Gastrocnemius medialis (tissue), 4 donors: ENCODE measurements around the gene LFNG. TPM values are rescaled to one million over a fixed set of nuclear protein-coding genes. Genes with fewer than 3 reads are reported as not detected.

Source experiments
- ATAC-seq, 2 donors: fragments of 150-250 bp; one replicate each; pipeline ENCODE4 v1.9.1; 2016
- DNase-seq, 2 donors: peaks; one replicate each; pipeline ENCODE4 v3.0.0-alpha.2; 2019
- H3K27ac ChIP-seq, 4 donors: fragments of 200-600 bp; sonication (generic); 1 replicate in 1 of 4; 2 replicates in 3 of 4; pipeline ENCODE4 v1.5.1; 2016 to 2018; ENCODE audit warnings: mild to moderate bottlenecking in 2 of 4, moderate library complexity in 1 of 4
- H3K27me3 ChIP-seq, 3 donors: fragments of 200-600 bp; sonication (generic) in 2 of 3; 1 replicate in 1 of 3; 2 replicates in 2 of 3; pipeline versions ENCODE4 v1.5.1 to v1.6.0; 2016 to 2019; ENCODE audit warnings: mild to moderate bottlenecking in 1 of 3, moderate library complexity in 1 of 3
- H3K36me3 ChIP-seq, 2 donors: fragments of 200-600 bp; sonication (generic) in 1 of 2; one replicate each; pipeline ENCODE4 v1.5.1; 2017 to 2018
- H3K4me1 ChIP-seq, 2 donors: fragments of 200-600 bp; sonication (generic) in 1 of 2; one replicate each; pipeline ENCODE4 v1.5.1; 2016 to 2017; ENCODE audit warnings: mild to moderate bottlenecking in 2 of 2
- H3K4me3 ChIP-seq, 4 donors: fragments of 200-600 bp; sonication (generic) in 3 of 4; 1 replicate in 1 of 4; 2 replicates in 3 of 4; pipeline ENCODE4 v1.5.1; 2016 to 2019; ENCODE audit warnings: mild to moderate bottlenecking in 2 of 4
- H3K9me3 ChIP-seq, 3 donors: fragments of 200-600 bp; sonication (generic) in 2 of 3; 1 replicate in 1 of 3; 2 replicates in 2 of 3; pipeline ENCODE4 v1.5.1; 2016 to 2019
- POLR2A ChIP-seq, 2 donors: fragments of 450-650 bp; IDR thresholded peaks; one replicate each; pipeline ENCODE4 v1.6.1; 2017; ENCODE audit warnings: antibody characterized with exemption in 2 of 2, mild to moderate bottlenecking in 2 of 2, moderate library complexity in 2 of 2
- in situ Hi-C, 4 donors: fragments of 200-750 bp; cut with MboI; loops; one replicate each; pipeline versions ENCODE4 v1.15.0 to v1.8.0; 2017; ENCODE audit warnings: low sequenced_read_pairs in 4 of 4
- intact Hi-C: fragments of 100-400 bp; cut with DNase I; formaldehyde crosslinking; loops from one replicate; pipeline ENCODE4 v1.15.1; 2023; ENCODE audit warnings: low total_unique reads
- total RNA-seq, 4 donors: library from RNA; depleted of rRNA; stranded (reverse); fragments of >200 nt; gene quantifications; one replicate each; pipeline versions ENCODE4 v1.1.0 to v1.2.3, GENCODE V29; 2016
- TF ChIP-seq, protein P1 (sequence below), 5 experiments: fragments of 450-650 bp in 3 of 5; fragments of 200-600 bp in 2 of 5; sonication (generic) in 2 of 5; IDR thresholded peaks in 4 of 5; conservative IDR thresholded peaks in 1 of 5; 1 replicate in 4 of 5; 2 replicates in 1 of 5; pipeline ENCODE4 v1.5.1; 2016 to 2019; ENCODE audit warnings: antibody characterized with exemption in 5 of 5, mild to moderate bottlenecking in 3 of 5, moderate library complexity in 3 of 5

The LFNG gene
- total RNA-seq, 4 donors from 2014 or later: 1.0 to 5.9 (median 1.7) TPM

- in situ Hi-C loops: no loop called here
- peaks cover 0 to 5% of the 10 kb centered on the region in 2 donors for H3K36me3 ChIP-seq
- H3K9me3 ChIP-seq: no peaks in the 10 kb centered on the region
- no peaks in the 10 kb centered on the region for H3K27me3 ChIP-seq
- no peak for DNase-seq
- H3K27ac ChIP-seq: no peak overlapping the region
- no peak for TF ChIP-seq POLR2A (IDR thresholded peaks at IDR 0.05)
- TF ChIP-seq, protein P1, sequence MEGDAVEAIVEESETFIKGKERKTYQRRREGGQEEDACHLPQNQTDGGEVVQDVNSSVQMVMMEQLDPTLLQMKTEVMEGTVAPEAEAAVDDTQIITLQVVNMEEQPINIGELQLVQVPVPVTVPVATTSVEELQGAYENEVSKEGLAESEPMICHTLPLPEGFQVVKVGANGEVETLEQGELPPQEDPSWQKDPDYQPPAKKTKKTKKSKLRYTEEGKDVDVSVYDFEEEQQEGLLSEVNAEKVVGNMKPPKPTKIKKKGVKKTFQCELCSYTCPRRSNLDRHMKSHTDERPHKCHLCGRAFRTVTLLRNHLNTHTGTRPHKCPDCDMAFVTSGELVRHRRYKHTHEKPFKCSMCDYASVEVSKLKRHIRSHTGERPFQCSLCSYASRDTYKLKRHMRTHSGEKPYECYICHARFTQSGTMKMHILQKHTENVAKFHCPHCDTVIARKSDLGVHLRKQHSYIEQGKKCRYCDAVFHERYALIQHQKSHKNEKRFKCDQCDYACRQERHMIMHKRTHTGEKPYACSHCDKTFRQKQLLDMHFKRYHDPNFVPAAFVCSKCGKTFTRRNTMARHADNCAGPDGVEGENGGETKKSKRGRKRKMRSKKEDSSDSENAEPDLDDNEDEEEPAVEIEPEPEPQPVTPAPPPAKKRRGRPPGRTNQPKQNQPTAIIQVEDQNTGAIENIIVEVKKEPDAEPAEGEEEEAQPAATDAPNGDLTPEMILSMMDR (IDR thresholded peaks at IDR 0.05 in 4 of 5, conservative IDR thresholded peaks at IDR 0.05 in 1 of 5): no peak
- H3K4me3 ChIP-seq: no peak overlapping the region
- peaks cover 6 to 8% of the 10 kb centered on the region in 2 donors for H3K4me1 ChIP-seq
- intact Hi-C loops: no loop called here
- ATAC-seq: no peak
These were observed 50.4 kb downstream of the LFNG start for GRCh38 chr7:2570021-2570420.

DNA sequence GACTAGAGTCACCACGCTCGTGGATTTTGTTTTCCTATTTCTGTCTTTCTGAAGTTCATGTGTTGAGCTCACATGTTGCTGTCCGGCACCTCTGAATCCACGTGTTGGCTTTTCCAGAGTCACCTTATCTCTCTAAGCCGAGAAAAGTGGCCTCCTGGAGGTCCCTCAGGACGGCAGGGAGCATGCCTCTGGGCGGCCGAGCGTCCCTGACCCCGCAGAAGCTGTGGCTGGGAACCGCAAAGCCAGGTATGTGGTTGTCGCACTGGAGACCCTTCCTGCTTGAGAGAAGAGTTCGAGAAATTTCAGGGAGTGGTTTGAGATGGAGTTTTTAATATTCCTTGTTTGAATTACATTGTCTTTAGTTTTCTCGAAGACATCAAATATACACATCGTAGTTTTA is 51.8 kb downstream of the LFNG start:
- no peak for DNase-seq
- H3K4me1 ChIP-seq: peaks cover 6 to 8% of the 10 kb centered on the region in 2 donors
- no peaks in the 10 kb centered on the region for H3K9me3 ChIP-seq
- no peak overlapping the region for H3K4me3 ChIP-seq
- no peak for ATAC-seq
- H3K27ac ChIP-seq: no peak overlapping the region
- H3K36me3 ChIP-seq: peaks cover 0 to 5% of the 10 kb centered on the region in 2 donors
- no peak for TF ChIP-seq POLR2A (IDR thresholded peaks at IDR 0.05)
- TF ChIP-seq, protein P1 (IDR thresholded peaks at IDR 0.05 in 4 of 5, conservative IDR thresholded peaks at IDR 0.05 in 1 of 5): no peak
- in situ Hi-C loops: no loop called here
- no peaks in the 10 kb centered on the region for H3K27me3 ChIP-seq
- intact Hi-C loops: no loop called here

- Histone ChIP-seq H3K27me3 (no peaks in the 10 kb centered on the region), H3K36me3 (peaks cover 0 to 5% of the 10 kb centered on the region in 2 donors), H3K4me1 (peaks cover 5 to 7% of the 10 kb centered on the region in 2 donors), H3K9me3 (no peaks in the 10 kb centered on the region), H3K27ac (no peak overlapping the region), H3K4me3 (no peak overlapping the region)
- intact Hi-C loops (no loop called here), in situ Hi-C loops (no loop called here)
- DNase-seq: no peak
- ATAC-seq: no peak
- TF ChIP-seq, protein P1 (IDR thresholded peaks at IDR 0.05 in 4 of 5, conservative IDR thresholded peaks at IDR 0.05 in 1 of 5): no peak
- TF ChIP-seq POLR2A (IDR thresholded peaks at IDR 0.05): no peak
These were observed 52.7 kb downstream of the LFNG start for GRCh38 chr7:2572101-2572842.

- Histone ChIP-seq H3K4me1 (no peaks in the 10 kb centered on the region), H3K4me3 (no peak overlapping the region), H3K27me3 (no peaks in the 10 kb centered on the region), H3K9me3 (no peaks in the 10 kb centered on the region), H3K36me3 (peaks cover 0 to 5% of the 10 kb centered on the region in 2 donors), H3K27ac (no peak overlapping the region)
- no peak for ATAC-seq
- intact Hi-C loops (no loop called here), in situ Hi-C loops (no loop called here)
- TF ChIP-seq, protein P1 (IDR thresholded peaks at IDR 0.05 in 4 of 5, conservative IDR thresholded peaks at IDR 0.05 in 1 of 5): no peak
- no peak for TF ChIP-seq POLR2A (IDR thresholded peaks at IDR 0.05)
- DNase-seq: no peak
These were observed 54.2 kb downstream of the LFNG start for GRCh38 chr7:2573761-2574160.
